IMR-90 (cell line): ENCODE data around the gene GAL3ST1.

Source experiments
- CTCF ChIP-seq: conservative IDR thresholded peaks from 2 replicates; pipeline ENCODE4 v1.5.1; 2012; ENCODE audit warnings: mild to moderate bottlenecking, low read depth, low read length, improper control_type of control experiment
- POLR2A ChIP-seq: IDR thresholded peaks from 2 replicates; pipeline ENCODE4 v1.6.1; 2012; ENCODE audit warnings: mild to moderate bottlenecking, low read depth, low read length
- RAD21 ChIP-seq: IDR thresholded peaks from 2 replicates; pipeline ENCODE4 v1.6.1; 2012; ENCODE audit warnings: low read length, improper control_type of control experiment
- RFX5 ChIP-seq: IDR thresholded peaks from 2 replicates; pipeline ENCODE4 v1.8.0; 2012; ENCODE audit warnings: low read depth, mild to moderate bottlenecking, low read length, moderate library complexity

GRCh38 chr22:30514252-30514651 is 60.2 kb downstream of the GAL3ST1 start:
- TF ChIP-seq POLR2A (no peak), RFX5 (no peak), RAD21 (no peak), CTCF (no peak)
